HG02642 (cell line): ENCODE measurements around the gene LTF.
"Not testable (repeated sequence)": the region's sequence is repeated elsewhere in the genome, so short reads cannot be mapped to it uniquely, and the experiment has no call there.

Experiments used
- ATAC-seq: cut with Tn5 transposase; IDR thresholded peaks from one replicate; pipeline ENCODE4 v1.9.1; 2021; ENCODE audit warnings: mild to moderate bottlenecking; ENCODE audit not compliant: unreplicated experiment, poor library complexity

The LTF gene

DNA sequence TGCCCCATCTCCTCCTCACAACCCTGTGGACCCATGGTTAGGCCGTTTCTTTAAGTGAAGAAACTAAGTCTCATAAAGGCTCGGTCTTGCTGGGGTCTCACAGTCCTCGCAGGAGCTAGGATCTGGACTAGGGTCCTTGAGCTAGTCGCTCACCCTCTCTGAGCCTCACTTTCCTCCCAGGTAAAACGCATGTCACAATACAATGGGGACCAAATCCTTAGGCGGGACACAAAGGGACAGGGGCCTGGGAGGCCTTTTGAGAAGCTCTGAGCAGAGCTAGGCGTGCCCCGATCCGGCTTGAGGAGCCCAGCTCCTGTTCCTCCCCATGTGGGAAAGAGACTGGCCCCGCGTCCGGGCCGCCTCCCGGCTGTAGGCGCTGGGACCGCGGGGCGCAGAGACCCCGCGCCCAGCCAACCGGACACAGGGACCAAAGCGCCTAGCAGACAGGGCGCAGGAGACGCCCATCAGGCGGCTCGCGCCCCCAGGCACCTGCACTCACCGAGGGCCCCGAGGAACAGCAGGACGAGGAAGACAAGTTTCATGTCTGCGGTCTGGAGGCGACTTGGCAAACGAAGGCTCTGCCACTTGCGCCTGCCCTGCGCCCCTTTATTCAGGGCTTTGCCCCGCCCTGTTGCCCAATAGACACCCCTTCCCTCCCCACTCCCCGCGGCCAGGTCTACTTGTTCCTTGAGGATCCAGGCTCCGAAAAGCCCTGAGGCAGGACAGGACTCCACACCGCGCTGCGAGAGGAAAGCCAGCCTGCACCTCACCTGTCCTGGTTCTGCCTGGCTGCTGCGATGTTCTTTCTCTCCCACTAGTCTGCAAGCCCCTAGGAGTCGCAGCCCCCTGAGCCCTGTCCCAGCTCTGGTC, at the start of gene LTF:
LTF (minus strand) TSS at position 580 of the 870 bp plus-strand sequence; CDS start at position 542, 38 bp downstream.
- no peak for ATAC-seq

DNA sequence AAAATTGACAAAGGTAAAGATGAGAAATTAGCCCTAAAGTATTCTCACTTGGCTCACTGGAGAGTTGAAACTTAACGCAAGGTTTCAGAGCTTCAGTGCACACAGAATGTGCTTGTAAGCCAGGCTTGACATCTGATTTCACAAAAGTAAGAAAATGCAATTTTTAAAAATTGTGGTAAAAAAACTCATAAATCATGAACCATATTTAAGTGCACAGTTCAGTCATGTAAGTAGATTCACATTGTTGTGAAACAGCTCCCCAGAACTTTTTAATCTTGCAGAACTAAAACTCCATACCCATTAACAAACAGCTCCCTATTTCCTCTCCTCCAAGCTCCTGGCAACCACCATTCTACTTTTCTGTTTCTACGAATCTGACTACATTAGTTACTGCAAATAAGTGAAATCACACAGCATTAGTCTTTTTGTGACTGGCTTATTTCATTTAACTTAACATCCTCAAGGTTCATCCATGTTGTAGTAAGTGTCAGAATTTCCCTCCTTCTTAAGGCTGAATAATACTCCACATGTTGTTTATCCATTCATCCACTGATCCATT, 47.6 kb upstream of the LTF start:
- no peak for ATAC-seq

DNA sequence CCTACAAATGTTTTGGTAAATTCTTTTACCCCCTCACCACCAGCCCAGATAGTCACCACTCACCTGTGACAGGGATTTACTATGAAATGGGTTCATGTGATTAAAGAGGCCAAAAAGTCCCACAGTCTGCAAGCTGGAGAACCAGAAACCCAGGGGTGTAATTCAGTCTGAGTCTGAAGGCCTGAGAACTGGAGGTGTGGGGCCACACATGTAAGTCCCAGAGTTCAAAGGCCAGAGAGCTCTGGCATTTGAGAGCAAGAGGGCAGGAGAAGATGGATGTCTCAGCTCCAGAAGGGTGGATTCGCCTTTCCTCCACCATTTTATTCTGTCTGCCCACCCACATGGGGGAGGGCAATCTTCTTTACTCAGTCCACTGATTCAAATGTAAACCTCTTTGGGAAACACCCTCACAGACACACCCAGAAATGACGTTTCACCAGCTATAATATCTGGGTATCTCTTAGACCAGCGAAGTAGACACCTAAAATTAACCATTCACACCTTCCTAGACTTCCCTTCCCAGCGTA, 45.0 kb upstream of the LTF start:
- no peak for ATAC-seq

DNA sequence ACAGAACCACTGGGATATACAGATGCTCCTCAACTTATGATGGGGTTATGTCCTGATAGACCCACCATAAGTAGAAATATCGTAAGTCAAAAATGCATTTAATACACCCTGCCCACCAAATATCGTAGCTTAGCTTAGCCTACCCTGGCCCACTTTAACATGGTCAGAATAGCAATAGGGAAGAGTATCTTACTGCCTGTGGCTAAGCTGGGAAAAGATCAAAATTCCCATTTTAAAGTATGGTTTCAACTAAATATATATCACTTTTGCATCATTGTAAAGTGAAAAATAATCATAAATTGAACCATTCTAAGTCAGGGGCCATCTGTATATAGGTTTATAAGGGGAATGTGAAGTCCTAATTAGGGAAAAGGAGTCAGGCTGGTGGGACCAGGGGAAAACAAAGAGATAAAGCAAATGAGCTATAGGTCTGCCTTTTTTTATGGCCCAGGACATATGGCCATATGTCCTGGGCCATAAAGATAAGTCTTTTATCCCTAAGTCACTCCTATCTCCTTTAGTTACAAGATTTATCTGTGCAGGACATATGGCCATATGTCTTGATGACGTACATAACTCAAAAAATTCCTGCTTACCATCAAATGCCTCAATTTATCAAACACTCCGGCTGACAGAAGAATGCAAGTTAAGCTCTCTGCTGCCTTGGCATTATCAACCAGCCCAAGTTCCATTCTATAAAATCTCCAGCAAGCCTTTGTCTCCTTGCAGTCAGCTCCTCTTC, 44.3 kb upstream of the LTF start:
- no peak for ATAC-seq

DNA sequence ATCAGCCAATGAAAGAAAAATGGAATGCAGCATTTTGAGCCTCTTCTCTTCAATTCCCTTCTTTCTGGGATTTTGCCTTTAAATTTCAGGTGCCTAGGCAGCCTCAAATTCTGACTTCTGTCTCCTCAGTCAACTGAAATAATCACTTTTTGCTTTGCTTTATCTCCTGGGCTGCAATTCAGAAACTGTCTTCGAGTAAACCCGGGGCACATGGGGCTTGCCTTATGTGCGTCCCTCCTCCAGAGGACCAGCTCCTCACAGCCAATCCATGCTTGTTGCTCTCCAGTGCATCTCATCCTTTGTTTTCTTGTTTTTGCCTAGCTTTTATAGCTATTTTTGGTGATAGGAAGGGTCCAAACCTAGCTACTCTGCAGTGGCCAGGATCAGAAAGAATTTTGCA, 41.8 kb upstream of the LTF start:
- no peak for ATAC-seq

DNA sequence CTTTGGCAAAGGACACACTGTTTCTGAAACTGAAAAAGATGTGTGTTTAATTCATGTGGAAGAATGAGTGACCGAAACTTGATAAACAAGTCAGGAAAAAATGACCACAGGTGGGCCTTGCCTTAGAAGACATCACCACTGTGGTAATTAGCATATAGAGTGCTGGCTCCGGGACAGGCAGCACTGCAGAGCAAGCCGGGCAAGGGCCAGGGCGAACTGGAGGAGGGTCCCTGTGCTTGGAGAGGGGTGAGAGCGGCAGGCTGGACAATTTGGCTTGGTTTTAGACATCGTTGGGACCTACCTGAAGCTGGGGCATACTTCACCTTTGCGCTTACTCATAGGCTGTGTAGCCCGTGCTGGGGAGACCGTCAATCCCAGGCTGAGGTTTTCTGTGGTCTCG, 41.2 kb upstream of the LTF start:
- no peak for ATAC-seq

DNA sequence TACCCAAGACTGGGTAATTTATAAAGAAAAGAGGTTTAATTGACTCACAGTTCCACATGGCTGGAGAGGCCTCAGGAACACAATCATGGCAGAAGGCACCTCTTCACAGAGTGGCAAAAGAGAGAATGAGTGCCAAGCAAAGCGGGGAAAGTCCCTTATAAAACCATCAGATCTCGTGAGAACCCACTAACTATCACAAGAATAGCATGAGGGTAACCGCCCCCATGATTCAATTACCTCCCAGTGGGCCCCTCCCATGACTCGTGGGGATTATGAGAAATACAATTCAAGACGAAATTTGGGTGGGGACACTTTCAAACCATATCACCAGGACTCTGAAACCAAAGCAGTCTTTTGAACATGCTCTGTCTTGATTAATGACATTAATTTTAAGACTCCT, 40.1 kb upstream of the LTF start:
- no peak for ATAC-seq

DNA sequence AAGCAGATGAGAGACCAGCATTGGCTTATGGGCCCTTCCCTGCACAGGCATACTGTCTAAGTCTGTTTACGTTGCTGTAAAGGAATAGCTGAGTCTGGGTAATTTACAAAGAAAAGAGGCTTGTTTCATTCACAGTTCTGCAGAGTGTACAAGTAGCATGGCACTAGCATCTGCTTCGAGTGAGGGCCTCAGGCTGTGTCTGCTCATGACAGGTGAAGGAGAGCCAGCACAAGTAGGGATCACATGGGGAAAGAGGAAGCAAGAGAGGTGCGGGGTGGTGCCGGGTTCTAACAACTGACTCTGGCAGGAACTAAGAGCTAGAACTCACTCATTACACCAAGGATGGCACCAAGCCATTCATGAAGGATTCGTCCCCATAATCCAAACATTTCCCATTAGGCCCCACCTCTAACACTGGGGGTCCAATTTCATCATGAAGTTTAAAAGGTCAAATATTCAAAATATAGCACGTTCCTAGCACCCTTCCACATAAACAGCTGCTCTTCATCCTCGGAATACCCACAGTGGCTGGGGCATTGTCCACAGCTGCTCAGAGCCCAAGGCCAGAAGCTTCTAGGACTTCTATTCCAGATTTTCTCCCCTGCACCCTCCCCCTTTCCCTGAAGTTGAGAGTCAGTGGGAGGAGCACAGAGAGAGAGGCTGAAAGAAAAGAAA, 38.6 kb upstream of the LTF start:
- no peak for ATAC-seq

DNA sequence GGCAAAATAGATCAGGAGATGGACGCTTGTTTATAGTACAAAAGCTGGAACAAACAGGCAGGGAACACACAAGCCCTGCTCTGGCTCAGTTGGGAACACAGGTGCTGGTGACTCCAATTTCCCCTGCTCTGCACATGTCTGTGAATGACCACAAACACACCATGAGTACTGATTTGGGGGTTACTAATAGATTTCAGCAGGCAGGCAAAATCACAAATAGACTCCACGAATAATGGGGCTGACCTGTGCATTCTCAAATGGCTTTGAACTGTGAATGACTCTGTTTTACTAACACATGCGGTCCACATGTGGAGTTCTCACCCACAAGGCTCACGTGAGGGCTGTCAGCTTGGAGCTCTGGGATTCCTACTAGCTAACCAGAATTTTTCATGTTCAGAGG, 37.0 kb upstream of the LTF start:
- ATAC-seq, result no peak

DNA sequence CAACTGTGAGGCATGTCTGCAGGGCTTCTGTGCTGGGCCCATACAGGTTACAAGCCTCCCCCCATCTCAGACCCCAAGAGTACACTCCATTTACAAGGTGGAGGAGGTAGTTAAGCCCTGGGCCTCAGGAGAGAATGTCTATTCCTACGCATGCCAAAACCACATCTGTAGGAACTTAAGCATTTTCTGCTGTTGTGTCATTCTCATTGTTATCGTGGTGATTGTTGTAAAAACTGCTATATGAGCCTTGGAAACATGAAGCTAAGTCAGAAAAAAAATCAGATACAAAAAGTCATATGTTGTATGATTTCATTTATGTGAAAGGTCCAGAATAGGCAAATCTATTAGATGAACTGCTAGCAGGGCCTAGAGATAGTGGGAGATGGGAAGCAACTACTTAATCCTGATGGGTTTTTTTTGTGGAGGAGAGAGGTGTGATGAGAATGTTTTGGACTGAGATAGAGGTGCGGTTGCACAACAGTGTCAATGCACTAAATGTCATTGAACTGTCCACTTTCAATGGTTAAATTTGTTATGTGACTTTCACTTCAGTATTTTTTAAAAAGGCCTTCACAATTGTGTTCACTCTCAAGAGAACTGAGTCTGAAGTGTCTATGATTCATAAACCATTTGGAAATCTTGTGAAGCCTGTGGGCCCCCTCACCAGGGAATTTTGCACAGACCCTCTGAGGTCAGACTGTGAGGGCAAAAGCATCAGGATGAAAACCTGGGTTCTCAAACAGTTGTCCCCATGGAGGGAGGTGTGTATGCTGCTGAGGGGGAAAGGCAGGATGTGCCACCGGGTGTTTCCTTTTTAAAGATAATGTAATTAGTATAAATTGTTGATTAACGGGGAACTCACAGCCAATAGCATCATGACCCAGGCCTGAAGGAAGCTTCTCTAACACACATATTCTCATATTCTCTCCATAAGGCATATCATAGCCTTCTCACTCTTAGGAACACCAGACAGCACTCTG, 36.2 kb upstream of the LTF start:
- ATAC-seq, result no peak

DNA sequence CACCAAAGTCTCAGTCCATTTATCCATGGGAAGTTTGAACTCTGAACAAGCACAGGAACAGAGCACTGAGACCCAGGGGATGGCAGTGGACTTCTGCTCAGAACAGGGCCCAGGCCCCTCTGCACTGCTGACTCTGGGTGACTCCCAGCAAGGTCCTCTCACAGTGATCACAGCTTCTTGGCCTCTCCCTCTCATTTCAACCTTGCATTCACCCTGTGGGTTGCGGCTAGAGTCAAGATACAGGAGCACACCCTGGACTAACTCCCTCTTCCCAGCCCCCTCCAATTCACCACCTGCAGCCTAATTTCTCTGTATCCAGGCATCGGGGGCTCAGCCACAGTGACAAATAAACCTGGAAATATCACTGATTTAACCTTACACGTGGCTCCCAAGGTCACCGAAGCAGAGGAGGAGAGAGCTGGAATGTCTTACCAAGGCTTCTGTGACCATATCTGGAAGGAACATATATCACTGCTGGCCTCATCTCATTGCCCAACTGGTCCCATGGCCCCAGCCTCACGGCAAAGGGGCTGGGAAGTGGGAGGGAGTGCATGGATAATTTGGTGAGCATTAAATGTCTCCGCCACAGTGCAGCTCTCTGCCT, 34.3 kb upstream of the LTF start:
- no peak for ATAC-seq

DNA sequence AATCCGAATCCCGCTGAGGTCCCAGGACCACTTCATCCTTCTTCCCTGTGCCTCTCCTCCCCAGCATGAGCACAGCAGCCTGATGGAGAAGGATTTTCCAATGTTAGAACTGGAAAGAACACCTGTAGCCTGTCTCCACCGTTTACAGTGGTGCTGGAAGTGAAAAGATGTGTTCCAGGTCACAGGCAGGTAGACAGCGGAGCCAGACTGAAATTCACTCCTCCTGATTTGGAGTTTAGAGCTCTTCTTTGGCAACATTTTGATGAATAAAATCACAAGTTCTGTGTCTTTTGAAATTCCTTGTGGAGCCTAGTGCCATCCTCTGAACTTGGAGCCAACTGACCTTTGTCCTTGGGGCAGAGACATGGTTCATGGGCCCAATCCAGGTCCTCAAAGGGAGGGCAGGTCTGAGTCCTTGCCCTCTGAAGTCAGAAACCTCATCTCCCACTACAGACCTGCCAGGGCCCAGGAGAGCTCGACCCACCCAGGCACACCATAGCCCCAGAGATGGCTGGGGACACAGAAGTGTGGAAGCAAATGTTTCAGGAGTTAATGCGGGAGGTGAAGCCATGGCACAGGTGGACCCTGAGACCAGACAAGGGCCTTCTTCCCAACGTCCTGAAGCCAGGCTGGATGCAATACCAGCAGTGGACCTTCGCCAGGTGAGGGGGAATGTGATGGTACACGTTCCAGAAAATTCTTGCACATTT, 33.0 kb upstream of the LTF start, which contains the start of gene RTP3:
RTP3 (plus strand) TSS at position 421 of the 710 bp plus-strand sequence; CDS start at position 508, 87 bp downstream.
- no peak for ATAC-seq

DNA sequence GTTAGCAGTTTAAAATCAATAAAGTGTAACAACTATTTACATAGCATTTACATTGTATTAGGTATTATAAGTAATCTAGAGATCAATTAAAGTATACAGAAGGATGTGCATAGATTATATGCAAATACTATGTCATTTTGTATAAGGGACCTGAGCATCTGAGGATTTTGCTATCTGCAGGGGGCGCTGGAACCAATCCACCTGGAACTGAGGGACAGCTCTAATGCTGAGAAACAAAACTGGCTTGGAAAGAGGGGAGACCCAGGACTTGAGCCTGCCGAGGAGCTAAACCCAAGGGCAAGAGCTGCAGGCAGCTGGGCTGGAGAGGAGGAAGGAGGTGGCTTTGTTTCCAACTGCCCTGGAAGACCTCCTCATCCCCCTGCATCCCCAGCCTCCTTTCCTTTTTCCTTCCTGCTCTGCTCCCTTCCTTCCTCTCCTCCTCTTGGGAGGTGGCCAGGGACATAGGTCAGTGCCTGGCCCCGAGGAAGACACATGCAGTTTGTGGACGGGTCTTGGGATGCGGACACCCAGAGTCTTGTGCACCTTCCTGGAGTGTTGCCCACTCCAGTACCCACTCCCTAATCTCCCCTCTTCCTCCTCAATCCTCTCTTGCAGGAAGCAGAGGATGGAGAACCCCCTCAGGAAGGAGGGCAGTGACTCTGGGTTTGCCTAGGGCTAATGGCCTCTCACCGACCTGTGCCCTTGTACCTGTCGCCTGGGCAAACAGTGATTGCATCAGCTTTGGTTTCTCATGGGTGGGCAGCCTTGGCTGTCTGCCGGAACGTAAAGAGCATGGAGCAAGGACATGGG, 32.2 kb upstream of the LTF start:
- no peak for ATAC-seq

DNA sequence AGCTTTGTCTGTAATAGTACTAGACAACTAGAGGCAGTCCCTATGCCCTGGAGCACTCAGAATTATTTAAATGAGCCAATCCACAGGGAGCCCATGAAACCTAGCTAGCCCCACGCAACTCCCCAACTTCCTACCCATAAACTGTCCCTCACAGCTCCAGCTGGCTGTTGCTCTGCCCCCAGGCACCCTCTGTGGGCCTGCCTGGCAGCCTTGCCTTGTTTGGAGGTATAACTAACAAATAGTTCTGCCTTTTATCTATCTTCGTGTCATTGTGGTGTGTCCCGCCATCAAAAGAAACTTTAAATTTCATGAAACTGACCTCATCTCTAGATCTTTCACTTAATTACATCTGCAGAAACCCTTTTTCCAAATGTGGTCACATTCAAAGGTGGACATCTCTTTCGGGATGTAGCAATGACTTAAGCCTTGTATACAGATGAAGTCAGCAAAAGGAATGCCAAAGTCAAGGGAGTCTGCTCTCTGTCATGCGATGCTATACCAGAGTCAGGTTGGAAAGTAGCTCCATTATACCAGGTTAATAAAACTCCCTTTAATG, 31.3 kb upstream of the LTF start:
- ATAC-seq, result no peak

DNA sequence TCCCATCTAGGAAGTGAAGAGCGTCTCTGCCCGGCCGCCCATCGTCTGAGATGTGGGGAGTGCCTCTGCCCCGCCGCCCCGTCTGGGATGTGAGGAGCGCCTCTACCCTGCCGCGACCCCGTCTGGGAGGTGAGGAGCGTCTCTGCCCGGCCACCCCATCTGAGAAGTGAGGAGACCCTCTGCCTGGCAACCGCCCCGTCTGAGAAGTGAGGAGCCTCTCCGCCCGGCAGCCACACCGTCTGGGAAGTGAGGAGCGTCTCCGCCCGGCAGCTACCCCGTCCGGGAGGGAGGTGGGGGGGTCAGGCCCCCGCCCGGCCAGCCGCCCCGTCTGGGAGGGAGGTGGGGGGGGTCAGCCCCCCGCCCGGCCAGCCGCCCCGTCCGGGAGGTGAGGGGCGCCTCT, 29.8 kb upstream of the LTF start:
- not testable (repeated sequence) for ATAC-seq

DNA sequence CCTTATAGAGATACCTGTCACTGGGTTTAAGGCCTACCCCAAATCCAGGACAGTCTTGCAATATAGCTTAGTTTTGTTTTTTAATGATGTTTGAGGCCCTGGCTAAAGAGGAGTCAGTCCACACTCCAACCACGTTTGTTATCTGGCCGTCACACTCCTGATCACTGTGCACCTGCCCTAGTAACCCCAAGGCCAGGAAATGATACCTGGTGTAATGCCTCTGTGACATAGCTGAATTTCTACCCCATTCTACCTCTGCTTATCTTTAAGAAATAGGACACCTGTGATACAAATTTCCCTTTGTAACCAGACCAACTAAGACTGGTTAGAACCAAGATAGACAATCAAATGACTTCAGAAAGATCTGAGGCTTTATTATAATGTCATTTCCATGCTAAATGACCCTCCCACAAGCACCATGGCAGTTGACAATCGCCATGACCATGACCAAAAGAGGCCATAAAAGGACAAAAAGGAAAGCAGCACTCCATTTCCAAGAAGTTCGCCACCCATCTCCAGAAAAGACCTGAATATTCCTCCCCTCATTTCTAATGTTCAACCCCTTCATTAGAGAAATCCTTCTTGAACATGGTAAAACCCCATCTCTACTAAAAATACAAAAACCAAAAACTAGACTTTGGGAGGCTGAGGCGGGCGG, 28.3 kb upstream of the LTF start:
- ATAC-seq, result no peak
